ENCODE measurements around the gene DVL3.
"Not testable (repeated sequence)": the region's sequence is repeated elsewhere in the genome, so short reads cannot be mapped to it uniquely, and the experiment has no call there.

Gene DVL3

GRCh38 chr3:184155644-184156521 lies 706 bp downstream of the DVL3 start:
- TF ChIP-seq, protein P1, sequence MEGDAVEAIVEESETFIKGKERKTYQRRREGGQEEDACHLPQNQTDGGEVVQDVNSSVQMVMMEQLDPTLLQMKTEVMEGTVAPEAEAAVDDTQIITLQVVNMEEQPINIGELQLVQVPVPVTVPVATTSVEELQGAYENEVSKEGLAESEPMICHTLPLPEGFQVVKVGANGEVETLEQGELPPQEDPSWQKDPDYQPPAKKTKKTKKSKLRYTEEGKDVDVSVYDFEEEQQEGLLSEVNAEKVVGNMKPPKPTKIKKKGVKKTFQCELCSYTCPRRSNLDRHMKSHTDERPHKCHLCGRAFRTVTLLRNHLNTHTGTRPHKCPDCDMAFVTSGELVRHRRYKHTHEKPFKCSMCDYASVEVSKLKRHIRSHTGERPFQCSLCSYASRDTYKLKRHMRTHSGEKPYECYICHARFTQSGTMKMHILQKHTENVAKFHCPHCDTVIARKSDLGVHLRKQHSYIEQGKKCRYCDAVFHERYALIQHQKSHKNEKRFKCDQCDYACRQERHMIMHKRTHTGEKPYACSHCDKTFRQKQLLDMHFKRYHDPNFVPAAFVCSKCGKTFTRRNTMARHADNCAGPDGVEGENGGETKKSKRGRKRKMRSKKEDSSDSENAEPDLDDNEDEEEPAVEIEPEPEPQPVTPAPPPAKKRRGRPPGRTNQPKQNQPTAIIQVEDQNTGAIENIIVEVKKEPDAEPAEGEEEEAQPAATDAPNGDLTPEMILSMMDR (IDR thresholded peaks at IDR 0.05; ENCODE audit: extremely low read depth, insufficient read depth, missing control alignments) = no peak
- in situ Hi-C loops (cut with MboI; ENCODE audit: low pct_unique_long_range_greater_than_20kb, low sequenced_read_pairs, unreplicated experiment) = no loop called here
- peak; percentile 65 for DNase-seq (ENCODE audit: low spot score)

DNA sequence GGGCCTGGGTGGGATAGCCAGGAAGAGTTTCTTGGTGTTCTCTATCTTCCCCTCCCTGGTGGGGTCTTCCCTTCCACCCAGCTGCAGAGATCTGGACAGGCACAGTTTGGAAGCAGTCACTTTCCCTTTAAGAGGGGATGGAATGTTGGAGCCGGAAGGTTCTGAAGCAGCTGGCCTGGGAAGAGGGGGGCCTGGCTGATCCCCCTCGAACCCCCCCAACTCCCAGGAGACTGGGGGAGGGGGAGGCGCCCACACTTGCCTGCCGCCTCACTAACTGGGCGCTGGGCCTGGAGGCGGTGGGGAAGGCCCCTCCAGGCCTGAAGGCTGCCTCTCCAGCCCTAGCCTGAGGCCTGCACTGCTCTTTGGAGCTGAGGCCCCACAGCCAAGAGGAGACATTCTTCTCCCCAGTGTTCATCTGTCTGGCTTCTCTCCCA lies 1.4 kb downstream of the DVL3 start:
- TF ChIP-seq, protein P1 (IDR thresholded peaks at IDR 0.05; ENCODE audit: extremely low read depth, insufficient read depth, missing control alignments) = no peak
- in situ Hi-C loops (cut with MboI; ENCODE audit: low pct_unique_long_range_greater_than_20kb, low sequenced_read_pairs, unreplicated experiment) = no loop called here
- no peak for DNase-seq (ENCODE audit: low spot score)

DNA sequence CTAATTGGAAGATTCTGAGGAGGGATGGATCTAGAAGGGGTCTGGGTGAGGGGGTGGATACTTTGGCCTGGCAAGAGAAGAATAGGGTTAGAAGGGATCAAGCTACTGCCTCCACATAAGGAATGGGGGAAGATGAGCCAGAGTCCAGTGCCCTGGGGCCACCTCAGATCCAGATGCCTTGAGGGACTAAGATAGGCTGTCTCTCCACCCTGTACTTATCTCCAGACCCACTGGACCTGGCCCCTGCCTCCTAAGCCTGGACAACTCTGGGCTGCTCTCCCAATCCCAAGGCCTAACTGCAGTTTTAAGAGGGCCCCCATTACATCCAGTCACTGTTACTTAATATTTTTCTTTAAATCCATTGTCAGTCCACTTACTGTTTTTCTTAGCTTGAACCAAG lies 2.0 kb downstream of the DVL3 start:
- in situ Hi-C loops (cut with MboI; ENCODE audit: low pct_unique_long_range_greater_than_20kb, low sequenced_read_pairs, unreplicated experiment) = no loop called here
- no peak for DNase-seq (ENCODE audit: low spot score)
- TF ChIP-seq, protein P1 (IDR thresholded peaks at IDR 0.05; ENCODE audit: extremely low read depth, insufficient read depth, missing control alignments) = no peak

- in situ Hi-C loops (cut with MboI; ENCODE audit: low pct_unique_long_range_greater_than_20kb, low sequenced_read_pairs, unreplicated experiment) = no loop called here
- TF ChIP-seq, protein P1 (IDR thresholded peaks at IDR 0.05; ENCODE audit: extremely low read depth, insufficient read depth, missing control alignments) = no peak
- DNase-seq (ENCODE audit: low spot score) = no peak
These were observed 3.2 kb downstream of the DVL3 start for GRCh38 chr3:184158404-184158803.

GRCh38 chr3:184160456-184160855 lies 5.3 kb downstream of the DVL3 start:
- peak; percentile 63 for DNase-seq (ENCODE audit: low spot score)
- in situ Hi-C loops (cut with MboI; ENCODE audit: low pct_unique_long_range_greater_than_20kb, low sequenced_read_pairs, unreplicated experiment) = no loop called here
- TF ChIP-seq, protein P1 (IDR thresholded peaks at IDR 0.05; ENCODE audit: extremely low read depth, insufficient read depth, missing control alignments) = no peak

DNA sequence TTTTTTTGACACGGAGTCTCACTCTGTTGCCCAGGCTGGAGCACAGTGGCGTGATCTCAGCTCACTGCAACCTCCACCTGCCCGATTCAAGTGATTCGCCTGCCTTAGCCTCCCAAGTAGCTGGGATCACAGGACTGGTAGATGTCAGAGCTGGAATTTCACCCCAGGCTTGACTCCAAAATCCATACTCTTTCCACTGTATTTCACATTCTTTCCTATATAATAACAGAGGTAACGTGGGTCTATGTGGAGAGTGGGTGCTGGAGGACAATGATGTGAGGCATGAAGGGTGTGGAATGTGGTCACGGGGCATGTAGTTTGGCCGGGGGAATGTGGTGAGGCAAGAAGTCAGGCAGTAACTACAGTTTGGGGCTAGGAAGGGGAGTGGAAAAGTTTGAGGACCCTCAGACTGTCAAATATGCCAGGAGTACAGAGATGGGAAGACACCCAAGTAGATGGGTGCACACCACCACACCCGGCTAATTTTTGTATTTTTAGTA lies 7.4 kb downstream of the DVL3 start:
- DNase-seq (ENCODE audit: low spot score); in situ Hi-C loops (cut with MboI; ENCODE audit: low pct_unique_long_range_greater_than_20kb, low sequenced_read_pairs, unreplicated experiment): not testable (repeated sequence)

- in situ Hi-C loops (cut with MboI; ENCODE audit: low pct_unique_long_range_greater_than_20kb, low sequenced_read_pairs, unreplicated experiment) = no loop called here
- TF ChIP-seq, protein P1 (IDR thresholded peaks at IDR 0.05; ENCODE audit: extremely low read depth, insufficient read depth, missing control alignments) = no peak
- DNase-seq (ENCODE audit: low spot score) = no peak
These were observed 9.6 kb downstream of the DVL3 start for GRCh38 chr3:184164648-184165330.

Measured in GM13977 (cell line).